ENCODE measurements around the gene APOBEC4.

Gene APOBEC4, protein sequence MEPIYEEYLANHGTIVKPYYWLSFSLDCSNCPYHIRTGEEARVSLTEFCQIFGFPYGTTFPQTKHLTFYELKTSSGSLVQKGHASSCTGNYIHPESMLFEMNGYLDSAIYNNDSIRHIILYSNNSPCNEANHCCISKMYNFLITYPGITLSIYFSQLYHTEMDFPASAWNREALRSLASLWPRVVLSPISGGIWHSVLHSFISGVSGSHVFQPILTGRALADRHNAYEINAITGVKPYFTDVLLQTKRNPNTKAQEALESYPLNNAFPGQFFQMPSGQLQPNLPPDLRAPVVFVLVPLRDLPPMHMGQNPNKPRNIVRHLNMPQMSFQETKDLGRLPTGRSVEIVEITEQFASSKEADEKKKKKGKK

DNA sequence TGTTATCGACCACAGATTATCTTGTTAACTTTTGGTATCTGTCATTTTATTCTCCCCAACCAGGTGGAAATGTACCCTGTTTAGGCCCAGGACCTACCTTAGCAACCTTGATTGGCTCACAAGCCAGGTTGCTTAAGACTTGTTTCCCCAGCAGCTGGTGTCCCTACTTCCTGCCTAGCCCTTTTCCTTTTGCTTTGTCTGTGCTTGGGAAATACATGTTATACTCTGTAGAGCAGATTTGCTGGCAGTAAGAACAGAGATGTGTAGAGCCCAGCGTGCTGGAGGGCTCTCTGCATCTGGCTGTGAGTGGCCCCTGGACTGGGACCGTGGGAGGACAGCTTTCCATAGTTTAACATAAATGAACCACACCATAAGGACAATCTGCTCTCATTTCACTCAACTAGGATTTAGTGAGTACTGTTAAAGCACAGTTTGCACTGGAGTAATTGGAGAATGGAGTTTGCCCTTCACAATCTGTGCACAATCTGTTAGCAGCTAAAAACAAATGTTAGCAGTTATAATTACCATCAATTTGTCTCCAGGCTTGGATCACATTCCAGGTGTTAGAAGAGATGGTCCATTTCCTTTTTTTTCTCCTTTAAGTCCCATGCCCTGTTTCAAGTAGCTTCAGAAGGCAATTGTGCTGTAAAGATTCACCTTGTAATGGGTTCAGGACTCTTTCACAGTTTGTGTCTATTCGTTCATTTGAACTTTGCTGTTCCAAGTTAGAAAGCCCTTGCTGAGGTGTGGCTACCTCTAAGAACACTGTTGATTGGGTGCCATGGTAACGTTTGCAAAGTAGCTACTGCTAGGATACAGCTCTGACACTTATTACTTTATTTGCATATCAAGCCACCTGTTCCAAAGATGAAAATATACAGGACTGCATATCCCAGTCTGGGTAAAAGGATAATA, at the start of gene APOBEC4:
Gene APOBEC4, minus strand, starts transcription at position 770 of the 915 bp plus-strand sequence. CDS start 4,535 bp downstream, outside the sequence.
- Histone ChIP-seq H3K4me1 (ENCODE audit: low read length) (peaks cover 9% of the 10 kb centered on the region; the same call in 1 of the 2 replicates), H3K27me3 (ENCODE audit: low read depth, low read length) (no peaks in the 10 kb centered on the region), H3K9ac (ENCODE audit: low read length) (no peak within 1 kb of the TSS), H3K36me3 (replicated peaks; ENCODE audit: low read depth, low read length) (no peaks in the 10 kb centered on the region), H3K9me3 (ENCODE audit: insufficient read depth, low read length) (no peaks in the 10 kb centered on the region), H3K79me2 (ENCODE audit: low read length) (no peaks in the 10 kb centered on the region), H3K27ac (ENCODE audit: low read length) (no peak within 1 kb of the TSS), H3K4me2 (ENCODE audit: low read length) (no peak within 1 kb of the TSS), H4K20me1 (ENCODE audit: insufficient read depth, low read length) (no peaks in the 10 kb centered on the region), H2AFZ (ENCODE audit: low read depth, low read length) (no peak within 1 kb of the TSS), H3K4me3 (ENCODE audit: low read length) (no peak within 1 kb of the TSS)
- TF ChIP-seq CTCF (IDR thresholded peaks at IDR 0.05; ENCODE audit: low read depth, low read length) (no peak), EZH2phosphoT487 (IDR thresholded peaks at IDR 0.05; ENCODE audit: low read depth) (no peak)

- H3K27me3 ChIP-seq (ENCODE audit: low read depth, low read length), result no peaks in the 10 kb centered on the region
- H2AFZ ChIP-seq (ENCODE audit: low read depth, low read length), result no peak overlapping the region
Measured at GRCh38 chr1:183702813-183703198, 49.7 kb upstream of the APOBEC4 start.

DNA sequence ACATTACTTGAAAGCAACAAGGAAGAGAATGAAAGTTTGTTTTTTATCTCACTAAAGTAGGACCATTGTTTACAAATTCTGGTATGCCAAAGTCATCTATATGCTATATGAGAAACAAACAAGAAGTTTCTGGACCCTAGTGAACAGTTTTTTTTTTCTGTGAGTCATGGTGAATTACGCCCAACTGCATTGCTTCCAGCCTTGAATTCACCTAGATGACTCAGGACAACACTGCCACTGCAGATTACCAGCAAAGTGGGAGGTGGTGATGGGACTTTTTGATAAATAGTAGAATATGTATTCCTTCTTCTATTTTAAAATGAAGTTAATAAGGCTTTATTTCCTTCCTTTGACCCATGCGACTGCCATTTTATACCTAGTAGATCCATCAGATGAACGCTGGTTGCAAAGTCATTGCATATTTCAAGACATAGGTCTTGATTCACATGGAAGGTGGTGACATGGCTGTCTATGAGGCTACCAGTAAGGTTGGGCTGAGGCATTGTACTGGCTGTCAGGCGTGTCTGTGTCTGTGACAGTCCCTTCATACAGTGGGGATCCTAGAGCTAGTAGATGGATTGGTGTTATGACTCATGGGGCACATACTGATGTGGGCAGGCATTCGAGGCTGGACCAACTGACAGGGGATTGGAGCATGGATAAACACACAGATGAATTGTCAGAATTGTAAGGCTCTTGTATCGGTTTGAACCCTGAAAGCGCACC, 49.1 kb upstream of the APOBEC4 start:
- Histone ChIP-seq H3K36me3 (replicated peaks; ENCODE audit: low read depth, low read length) (no peaks in the 10 kb centered on the region), H3K9me3 (ENCODE audit: insufficient read depth, low read length) (no peaks in the 10 kb centered on the region), H3K79me2 (ENCODE audit: low read length) (no peaks in the 10 kb centered on the region), H4K20me1 (ENCODE audit: insufficient read depth, low read length) (no peaks in the 10 kb centered on the region), H3K4me2 (ENCODE audit: low read length) (no peak overlapping the region), H2AFZ (ENCODE audit: low read depth, low read length) (no peak overlapping the region), H3K27ac (ENCODE audit: low read length) (no peak overlapping the region), H3K4me1 (ENCODE audit: low read length) (no peaks in the 10 kb centered on the region), H3K9ac (ENCODE audit: low read length) (no peak overlapping the region), H3K4me3 (ENCODE audit: low read length) (no peak overlapping the region), H3K27me3 (ENCODE audit: low read depth, low read length) (no peaks in the 10 kb centered on the region)
- TF ChIP-seq CTCF (IDR thresholded peaks at IDR 0.05; ENCODE audit: low read depth, low read length) (no peak), EZH2phosphoT487 (IDR thresholded peaks at IDR 0.05; ENCODE audit: low read depth) (no peak)

More at GRCh38 chr1:183702813-183703198, 49.7 kb upstream of the APOBEC4 start:
- no peaks in the 10 kb centered on the region for H4K20me1 ChIP-seq (ENCODE audit: insufficient read depth, low read length)
- H3K4me3 ChIP-seq (ENCODE audit: low read length), result no peak overlapping the region
- H3K36me3 ChIP-seq (replicated peaks; ENCODE audit: low read depth, low read length), result no peaks in the 10 kb centered on the region
- no peak overlapping the region for H3K27ac ChIP-seq (ENCODE audit: low read length)
- H3K4me1 ChIP-seq (ENCODE audit: low read length), result no peaks in the 10 kb centered on the region
- H3K9me3 ChIP-seq (ENCODE audit: insufficient read depth, low read length), result no peaks in the 10 kb centered on the region
- H3K79me2 ChIP-seq (ENCODE audit: low read length), result no peaks in the 10 kb centered on the region
- no peak for TF ChIP-seq CTCF (IDR thresholded peaks at IDR 0.05; ENCODE audit: low read depth, low read length)
- no peak for TF ChIP-seq EZH2phosphoT487 (IDR thresholded peaks at IDR 0.05; ENCODE audit: low read depth)
- no peak overlapping the region for H3K9ac ChIP-seq (ENCODE audit: low read length)
- H3K4me2 ChIP-seq (ENCODE audit: low read length), result no peak overlapping the region
